Measurements from ENCODE around the gene PFKL.

GRCh38 chr21:44329086-44329889 is 29.4 kb downstream of the PFKL start:
- TF ChIP-seq CTCF (conservative IDR thresholded peaks at IDR 0.05; ENCODE audit: low read depth in 2 of 2), result no peak
- TF ChIP-seq POLR2AphosphoS5 (IDR thresholded peaks at IDR 0.05; ENCODE audit: low read depth), result no peak
- TF ChIP-seq EZH2phosphoT487 (IDR thresholded peaks at IDR 0.05; ENCODE audit: unreplicated experiment), result no peak
- TF ChIP-seq NANOG (IDR thresholded peaks at IDR 0.05; ENCODE audit: borderline replicate concordance), result no peak
- TF ChIP-seq EZH2 (IDR thresholded peaks at IDR 0.05; ENCODE audit: low read depth, unreplicated experiment), result no peak
